ENCODE results near the gene RNF150.

Gene RNF150

DNA sequence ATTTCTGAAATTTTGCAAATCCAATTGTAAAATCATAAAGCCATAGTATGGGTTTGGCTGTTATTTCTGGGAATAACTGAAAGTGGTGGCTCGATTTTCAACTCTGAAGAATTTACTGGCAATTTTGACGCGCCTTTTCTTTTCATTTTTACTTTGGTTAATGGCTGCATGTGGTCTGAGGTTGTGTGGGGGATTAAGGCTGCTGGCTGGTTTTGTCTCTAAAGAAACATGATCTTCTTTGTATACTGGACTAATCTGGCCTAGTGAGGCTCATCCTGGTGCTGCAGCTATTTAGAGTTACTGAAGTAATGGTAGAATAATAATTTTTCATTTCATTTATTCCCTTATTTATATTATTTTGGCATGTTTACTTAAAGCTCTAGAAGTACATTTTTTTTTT is 164.0 kb downstream of the RNF150 start:
- DNase-seq = no peak

GRCh38 chr4:140968371-140968770 is 164.9 kb downstream of the RNF150 start:
- DNase-seq = no peak

- DNase-seq = no peak
Measured at GRCh38 chr4:140963883-140964282, 169.4 kb downstream of the RNF150 start.

DNA sequence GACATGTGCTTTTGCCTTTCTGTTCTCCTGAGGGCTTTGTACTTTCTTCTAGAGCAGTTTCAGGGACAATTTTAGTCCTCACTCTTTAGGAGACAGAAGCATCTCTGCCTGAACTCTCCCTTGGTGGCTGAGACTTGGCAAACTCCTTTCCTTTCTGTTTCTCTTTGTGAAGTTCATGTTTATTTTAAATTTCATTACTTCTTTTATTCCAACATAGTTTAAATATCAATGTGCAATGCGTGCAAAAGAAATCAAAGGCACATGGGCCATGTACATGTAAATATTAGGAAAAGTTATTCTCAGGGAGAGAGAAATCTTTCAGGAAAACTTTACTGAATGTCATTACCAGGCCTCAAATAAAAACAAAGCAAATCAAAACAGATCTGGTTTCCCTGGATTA is 177.6 kb downstream of the RNF150 start:
- DNase-seq = no peak

DNA sequence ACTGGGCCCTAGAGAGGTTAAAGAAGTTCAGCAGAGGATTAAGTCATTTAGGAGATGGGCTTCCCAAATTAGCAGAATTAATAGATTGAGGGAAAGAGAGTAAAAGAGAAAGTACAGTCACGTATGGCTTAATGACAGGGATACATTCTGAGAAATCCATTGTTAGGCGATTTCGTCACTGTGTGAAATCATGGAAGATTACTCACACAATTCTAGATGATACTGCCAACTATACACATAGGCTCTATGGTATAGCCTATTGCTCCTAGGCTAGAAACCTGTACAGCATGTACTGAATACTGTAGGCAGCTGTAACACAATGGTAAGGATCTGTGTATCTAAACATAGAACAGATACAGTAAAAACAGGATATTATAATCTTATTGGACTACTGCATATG is 180.6 kb downstream of the RNF150 start:
- no peak for DNase-seq

DNA sequence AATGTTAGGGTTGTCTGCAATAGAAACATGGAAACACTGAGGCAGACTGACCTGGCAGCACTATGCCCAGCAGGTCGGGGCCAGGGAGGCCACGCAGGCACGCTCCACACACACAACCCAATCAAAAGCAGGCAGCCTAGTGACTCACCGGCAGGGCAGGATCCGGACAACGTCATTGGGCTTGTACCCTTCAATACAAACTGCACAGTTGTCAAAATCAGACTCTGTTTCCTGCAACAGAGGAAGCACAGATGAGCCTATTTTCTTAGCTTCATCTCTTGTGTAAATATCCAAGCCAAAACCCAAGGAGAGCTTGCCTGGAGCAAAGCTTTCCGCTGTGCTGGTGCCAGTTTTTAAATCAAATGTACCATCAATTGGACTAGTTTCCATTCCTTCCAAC is 185.8 kb downstream of the RNF150 start:
- DNase-seq = no peak

DNA sequence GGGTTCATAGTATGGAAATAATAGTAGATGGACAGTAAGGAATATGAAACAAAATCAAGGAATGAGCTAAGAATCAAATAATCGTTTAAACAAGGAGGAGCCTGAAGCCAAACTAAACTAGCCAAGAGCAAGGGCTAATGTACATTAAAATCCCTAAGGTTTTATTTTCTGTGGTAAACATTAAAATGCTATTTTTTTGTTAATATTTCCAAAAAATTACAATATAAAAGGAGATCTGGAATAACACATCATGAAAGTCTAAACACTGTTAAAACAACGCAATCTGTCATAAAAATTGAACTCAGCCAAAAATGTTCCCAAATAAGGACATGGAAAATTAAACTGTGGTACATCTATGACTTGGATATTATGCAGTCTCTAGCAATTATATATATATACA is 188.2 kb downstream of the RNF150 start:
- no peak for DNase-seq

- DNase-seq = no peak
Measured at GRCh38 chr4:140944572-140944971, 188.7 kb downstream of the RNF150 start.

DNA sequence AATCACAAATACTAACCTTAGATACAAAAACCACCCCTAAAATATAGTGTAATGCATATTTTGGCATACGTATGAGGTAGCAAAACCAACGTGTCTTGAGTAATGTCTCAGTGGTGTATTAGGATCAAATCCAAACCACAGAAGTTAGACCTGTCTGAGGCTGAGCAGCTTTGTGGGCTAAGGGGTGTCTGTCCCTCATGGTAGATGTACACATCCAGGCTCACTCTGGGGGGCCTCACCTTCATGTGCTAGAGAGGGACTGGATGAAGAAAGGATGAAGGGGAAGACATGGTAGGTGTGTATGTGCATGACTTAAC is 189.1 kb downstream of the RNF150 start:
- no peak for DNase-seq

DNA sequence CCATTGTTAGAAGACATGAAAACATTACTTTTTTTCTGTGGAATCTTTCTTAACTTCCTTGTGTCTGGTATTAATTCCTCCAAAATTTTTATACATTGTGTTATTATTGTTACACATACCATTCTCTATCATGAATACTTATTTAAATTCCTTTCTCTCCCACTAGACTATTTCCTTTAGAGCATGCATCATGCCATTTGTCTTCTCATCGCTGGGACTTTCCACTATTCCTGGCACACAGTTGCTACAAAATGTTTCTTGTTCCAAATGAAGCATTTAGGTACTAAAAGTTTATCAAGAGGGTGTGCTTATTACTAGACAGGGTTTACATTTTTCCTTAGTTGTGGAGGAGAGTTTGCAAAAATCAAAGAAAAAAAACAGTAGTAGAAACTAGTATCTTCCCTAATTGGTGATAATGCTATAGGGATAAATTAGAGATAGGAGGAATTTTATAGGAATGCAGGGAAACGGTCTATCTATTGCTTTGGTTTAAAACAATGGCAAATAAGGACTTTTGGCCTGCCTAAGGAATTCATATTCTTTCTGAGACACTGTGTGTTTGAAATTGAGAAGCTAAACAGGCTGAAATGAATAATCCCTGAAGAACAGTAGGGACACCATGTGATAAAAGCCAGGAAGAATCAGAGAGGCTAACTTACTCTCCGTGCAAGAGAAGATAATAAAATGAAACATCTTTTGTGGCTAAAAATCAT is 189.6 kb downstream of the RNF150 start:
- no peak for DNase-seq

DNA sequence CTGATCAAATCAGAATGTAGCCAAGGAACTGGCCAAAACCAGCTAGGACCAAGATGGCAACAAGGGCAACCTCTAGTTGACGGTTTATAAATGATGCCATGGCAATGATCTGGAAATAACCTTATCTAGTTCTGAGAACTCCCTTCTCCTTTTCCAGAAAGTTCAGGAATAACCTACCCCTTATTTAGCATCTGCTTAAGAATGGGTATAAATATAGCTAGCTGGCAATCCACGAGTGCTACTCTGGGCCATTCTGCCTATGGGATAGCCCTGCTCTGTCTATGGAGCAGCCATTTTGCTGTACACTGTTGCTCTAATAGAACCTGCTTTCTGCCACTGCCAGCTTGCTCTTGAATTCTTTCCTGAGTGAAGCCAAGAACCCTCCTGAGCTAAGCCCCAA is 192.7 kb downstream of the RNF150 start:
- no peak for DNase-seq

DNA sequence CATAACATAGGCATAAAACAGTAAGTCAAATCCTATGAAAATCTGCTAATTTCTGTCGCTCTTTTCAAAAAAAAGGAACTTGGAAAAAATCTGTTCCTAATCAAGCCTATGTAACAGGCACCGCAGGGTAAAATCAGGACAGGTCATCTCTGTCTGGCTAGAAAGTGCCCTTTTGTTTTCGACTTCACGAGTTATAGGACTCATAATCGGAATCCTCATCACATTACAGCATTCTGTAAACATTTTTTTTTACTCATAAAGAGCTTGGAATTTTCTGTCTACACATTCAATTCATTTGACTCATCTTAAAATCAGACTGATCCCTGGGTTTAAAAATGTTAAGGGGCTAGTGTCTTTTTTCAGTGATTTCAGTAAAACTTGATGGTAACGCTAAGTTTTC is 195.4 kb downstream of the RNF150 start:
- no peak for DNase-seq

- DNase-seq = peak; percentile 48
Measured at GRCh38 chr4:140935254-140935653, 198.0 kb downstream of the RNF150 start.

DNA sequence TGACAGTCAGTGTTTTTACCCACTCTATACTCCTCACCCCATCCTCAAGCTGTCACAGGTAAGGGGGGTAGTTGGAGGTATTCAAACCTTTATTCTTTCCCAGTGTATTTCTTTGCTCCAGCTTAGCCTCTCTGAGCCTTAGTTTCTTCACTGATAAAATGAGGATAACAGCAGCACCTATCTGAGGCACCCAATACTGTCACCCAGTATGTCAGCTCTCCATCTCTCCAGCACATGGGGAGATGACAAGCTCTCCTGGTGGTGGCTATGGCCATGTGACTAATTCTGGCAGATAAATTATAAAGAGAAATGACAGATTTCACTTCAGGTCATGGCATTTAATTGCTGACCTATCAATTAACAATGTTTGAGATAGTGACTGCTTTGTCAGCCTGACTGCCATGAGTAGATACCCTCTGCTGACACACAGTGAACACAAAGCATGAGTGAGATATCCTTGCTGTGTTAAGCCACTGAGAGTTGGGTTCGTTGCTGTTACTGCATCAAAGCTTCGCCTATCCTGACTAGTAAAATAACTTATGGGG is 200.7 kb downstream of the RNF150 start:
- no peak for DNase-seq

DNA sequence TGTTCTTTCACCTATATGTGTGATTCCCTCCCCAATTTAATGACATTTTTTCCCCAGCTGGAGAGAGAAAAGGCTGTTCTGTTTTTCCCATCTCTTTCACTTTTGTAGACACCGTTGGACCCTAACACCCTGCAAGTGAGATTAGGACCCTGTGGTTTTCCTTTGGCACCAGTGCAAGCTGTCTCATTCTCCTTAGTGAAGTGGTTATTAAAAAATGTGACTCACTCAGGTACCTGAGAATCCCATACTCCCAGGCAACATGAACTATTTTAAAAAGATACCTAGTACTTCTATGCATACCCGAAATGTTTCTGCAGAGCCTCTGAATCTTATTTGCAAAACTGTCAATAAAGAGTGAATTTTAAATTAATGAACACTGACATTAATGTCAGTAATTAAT is 201.4 kb downstream of the RNF150 start:
- DNase-seq = no peak

GRCh38 chr4:140930557-140930956 is 202.7 kb downstream of the RNF150 start:
- no peak for DNase-seq

DNA sequence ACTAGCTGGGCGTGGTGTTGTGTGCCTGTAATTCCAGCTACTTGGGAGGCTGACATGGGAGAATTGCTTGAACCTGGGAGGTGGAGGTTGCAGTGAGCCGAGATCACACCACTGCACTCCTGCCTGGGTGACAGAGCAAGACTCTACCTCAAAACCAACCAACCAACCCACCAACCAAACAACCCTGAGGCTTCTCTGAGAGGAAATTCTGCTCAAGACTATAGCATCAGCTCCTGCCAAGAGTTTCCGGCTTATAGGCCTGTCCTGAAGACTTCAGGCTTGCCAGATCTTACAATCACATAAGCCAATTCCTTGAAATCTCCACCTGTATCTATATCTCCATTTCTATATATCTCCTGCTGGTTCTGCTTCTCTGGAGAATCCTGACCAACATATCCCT is 203.3 kb downstream of the RNF150 start:
- no peak for DNase-seq

DNA sequence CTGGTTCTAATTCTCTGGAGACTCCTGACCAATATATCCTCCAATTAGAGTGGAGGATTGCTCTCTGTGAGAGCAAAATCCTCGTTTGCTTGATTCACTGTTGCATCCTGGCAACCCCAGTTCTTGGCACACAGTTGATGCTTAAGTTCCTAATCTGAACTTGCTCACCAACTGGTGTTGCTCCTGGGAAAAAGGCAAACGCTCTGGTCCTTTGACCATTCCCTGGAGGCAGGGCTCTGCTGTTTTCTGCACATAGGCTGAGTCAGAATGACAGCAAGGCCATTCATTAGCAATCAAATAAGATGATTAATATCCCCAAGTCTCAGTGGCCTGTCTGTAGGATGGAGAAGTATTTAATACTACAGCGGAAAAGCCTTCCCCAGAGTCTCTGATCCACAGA is 204.4 kb downstream of the RNF150 start:
- no peak for DNase-seq

GRCh38 chr4:140926672-140927071 is 206.6 kb downstream of the RNF150 start:
- DNase-seq = no peak

- no peak for DNase-seq
Measured at GRCh38 chr4:140925417-140925816, 207.9 kb downstream of the RNF150 start.

GRCh38 chr4:140924761-140925392 is 208.4 kb downstream of the RNF150 start:
- no peak for DNase-seq

DNA sequence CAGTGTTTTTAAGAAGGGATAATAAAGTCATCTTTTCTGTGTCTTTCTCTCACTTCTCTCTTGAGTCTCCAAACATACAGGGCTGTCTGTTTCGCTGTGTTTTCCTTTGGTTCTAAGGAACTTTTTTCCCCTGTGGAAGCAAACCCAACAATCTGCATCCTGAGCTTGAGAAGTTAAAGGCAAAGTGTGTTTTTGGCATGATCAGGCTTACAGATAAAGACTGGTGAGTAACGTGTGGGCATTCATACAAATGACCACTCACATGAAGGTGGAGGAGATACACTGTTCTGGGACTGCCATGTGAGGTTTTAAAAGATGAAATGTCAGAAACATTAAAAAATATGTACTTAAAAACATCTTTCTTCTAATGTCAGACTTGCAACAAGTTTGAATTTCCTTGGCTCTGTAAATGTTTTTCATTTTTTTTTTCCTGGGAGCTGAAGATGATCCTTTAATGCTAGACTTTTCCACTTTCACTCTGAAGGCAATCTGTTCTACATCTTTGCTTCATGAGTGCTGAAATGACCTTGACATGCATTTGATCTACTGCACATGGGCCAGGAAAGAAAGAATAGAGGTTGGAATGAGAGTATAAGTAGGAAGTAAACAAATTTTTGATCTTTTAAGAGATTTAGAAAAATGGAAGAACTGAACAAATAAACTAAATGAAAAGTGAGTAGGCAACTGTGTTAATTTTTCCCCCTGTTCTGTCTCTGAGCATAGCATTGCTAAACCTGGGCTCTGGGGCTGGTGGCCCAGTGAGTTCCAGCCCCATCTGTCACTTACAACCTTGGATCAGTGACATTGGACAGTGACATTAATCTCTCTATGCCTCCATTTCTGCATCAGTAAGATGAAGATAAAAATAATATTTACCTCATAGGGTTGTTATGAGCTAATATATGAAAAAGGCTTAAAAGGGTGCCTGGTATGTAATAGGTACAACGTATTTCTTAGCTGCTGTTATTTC is 226.0 kb downstream of the RNF150 start:
- no peak for DNase-seq

DNA sequence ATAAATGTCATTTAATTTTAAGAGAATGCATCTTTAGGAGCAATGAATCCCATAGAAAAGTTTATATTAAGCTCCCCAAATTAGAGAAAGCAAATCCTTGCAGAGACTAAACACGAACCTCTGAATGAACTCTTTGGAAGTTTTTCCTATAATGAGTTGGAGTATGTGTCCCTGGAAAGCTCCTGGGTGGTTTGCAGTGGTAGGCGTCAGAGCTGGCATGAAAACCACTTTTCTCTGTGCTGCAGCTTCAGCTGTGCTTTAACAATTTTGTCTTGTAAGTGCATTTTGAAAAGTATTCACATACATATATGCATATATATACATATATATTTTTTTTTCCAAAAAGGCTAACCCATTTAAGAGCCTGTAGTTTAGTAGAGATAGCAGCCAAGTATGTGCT is 228.4 kb downstream of the RNF150 start:
- DNase-seq = no peak
